ENCODE results near the gene FGD4.

DNA sequence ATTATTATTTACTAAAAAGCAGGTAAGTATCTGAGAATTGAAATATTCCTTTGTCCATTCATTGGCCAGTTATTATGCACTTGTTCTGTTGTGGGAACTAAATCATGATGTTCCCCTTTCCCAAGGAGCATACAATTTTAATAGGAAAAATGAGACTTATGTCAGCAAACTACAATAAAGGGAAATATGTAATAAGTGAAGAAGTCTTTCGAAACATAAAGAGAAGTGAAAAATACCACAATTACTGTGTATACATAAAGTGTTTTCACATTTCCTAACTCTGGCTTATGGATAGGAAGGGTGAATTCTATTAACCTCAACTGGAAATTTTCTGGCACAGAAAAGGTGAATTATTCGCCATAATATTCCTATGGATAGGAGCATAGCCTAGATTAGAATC lies 201.3 kb downstream of the FGD4 start:
- TF ChIP-seq, protein P1, sequence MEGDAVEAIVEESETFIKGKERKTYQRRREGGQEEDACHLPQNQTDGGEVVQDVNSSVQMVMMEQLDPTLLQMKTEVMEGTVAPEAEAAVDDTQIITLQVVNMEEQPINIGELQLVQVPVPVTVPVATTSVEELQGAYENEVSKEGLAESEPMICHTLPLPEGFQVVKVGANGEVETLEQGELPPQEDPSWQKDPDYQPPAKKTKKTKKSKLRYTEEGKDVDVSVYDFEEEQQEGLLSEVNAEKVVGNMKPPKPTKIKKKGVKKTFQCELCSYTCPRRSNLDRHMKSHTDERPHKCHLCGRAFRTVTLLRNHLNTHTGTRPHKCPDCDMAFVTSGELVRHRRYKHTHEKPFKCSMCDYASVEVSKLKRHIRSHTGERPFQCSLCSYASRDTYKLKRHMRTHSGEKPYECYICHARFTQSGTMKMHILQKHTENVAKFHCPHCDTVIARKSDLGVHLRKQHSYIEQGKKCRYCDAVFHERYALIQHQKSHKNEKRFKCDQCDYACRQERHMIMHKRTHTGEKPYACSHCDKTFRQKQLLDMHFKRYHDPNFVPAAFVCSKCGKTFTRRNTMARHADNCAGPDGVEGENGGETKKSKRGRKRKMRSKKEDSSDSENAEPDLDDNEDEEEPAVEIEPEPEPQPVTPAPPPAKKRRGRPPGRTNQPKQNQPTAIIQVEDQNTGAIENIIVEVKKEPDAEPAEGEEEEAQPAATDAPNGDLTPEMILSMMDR (IDR thresholded peaks at IDR 0.05; ENCODE audit: borderline replicate concordance, extremely low read depth, low read length, poor library complexity, severe bottlenecking) = no peak
- no peak for TF ChIP-seq EZH2 (IDR thresholded peaks at IDR 0.05; ENCODE audit: borderline replicate concordance, low read depth, low read length, severe bottlenecking)
